NT2/D1 (cell line): ENCODE data around the gene AOAH.

Experiments
- DNase-seq: peaks from one replicate; pipeline ENCODE4 v3.0.0-alpha.2; 2011; ENCODE audit warnings: low read depth, low spot score
- H3K27me3 ChIP-seq: 2 replicates; pipeline ENCODE4 v1.6.0; 2011; ENCODE audit warnings: mild to moderate bottlenecking; ENCODE audit not compliant: insufficient read length, insufficient read depth
- H3K36me3 ChIP-seq: 2 replicates; pipeline ENCODE4 v1.6.1; 2011; ENCODE audit warnings: mild to moderate bottlenecking, low read length, mixed read lengths; ENCODE audit not compliant: insufficient read depth, insufficient read length
- H3K4me1 ChIP-seq: 2 replicates; pipeline ENCODE4 v1.5.1; 2011; ENCODE audit not compliant: insufficient read depth, insufficient read length
- H3K4me3 ChIP-seq: 2 replicates; pipeline ENCODE4 v1.5.1; 2011; ENCODE audit warnings: low read depth; ENCODE audit not compliant: insufficient read length
- H3K9ac ChIP-seq: 2 replicates; pipeline ENCODE4 v1.6.0; 2011; ENCODE audit warnings: low read depth; ENCODE audit not compliant: insufficient read length
- H3K9me3 ChIP-seq: 2 replicates; pipeline ENCODE4 v1.5.1; 2011; ENCODE audit warnings: mild to moderate bottlenecking, low read length; ENCODE audit not compliant: insufficient read depth
- SUZ12 ChIP-seq: IDR thresholded peaks from 2 replicates; pipeline ENCODE4 v1.6.1; 2011; ENCODE audit not compliant: insufficient read length, insufficient read depth; ENCODE audit errors: extremely low read depth
- YY1 ChIP-seq: IDR thresholded peaks from 2 replicates; pipeline ENCODE4 v1.6.1; 2011; ENCODE audit not compliant: insufficient read length, insufficient read depth
- ZNF274 ChIP-seq: IDR thresholded peaks from 2 replicates; pipeline ENCODE4 v1.6.1; 2011; ENCODE audit warnings: mild to moderate bottlenecking, low read depth, low read length

Gene AOAH

GRCh38 chr7:36690514-36691187, 33.6 kb downstream of the AOAH start:
- Histone ChIP-seq H3K4me3 (no peak overlapping the region), H3K36me3 (no peaks in the 10 kb centered on the region)
- DNase-seq, result no peak

GRCh38 chr7:36690041-36690440, 34.3 kb downstream of the AOAH start:
- DNase-seq, result no peak
- TF ChIP-seq SUZ12, result no peak
- TF ChIP-seq ZNF274, result no peak
- TF ChIP-seq YY1, result no peak
- Histone ChIP-seq H3K9ac (no peak overlapping the region), H3K27me3 (no peaks in the 10 kb centered on the region), H3K4me3 (no peak overlapping the region), H3K9me3 (no peaks in the 10 kb centered on the region), H3K4me1 (no peaks in the 10 kb centered on the region), H3K36me3 (no peaks in the 10 kb centered on the region)

More at GRCh38 chr7:36690514-36691187, 33.6 kb downstream of the AOAH start:
- Histone ChIP-seq H3K9me3 (no peaks in the 10 kb centered on the region), H3K27me3 (no peaks in the 10 kb centered on the region), H3K4me1 (no peaks in the 10 kb centered on the region), H3K9ac (no peak overlapping the region)
- no peak for TF ChIP-seq YY1
- TF ChIP-seq SUZ12, result no peak
- no peak for TF ChIP-seq ZNF274

- no peak overlapping the region for H3K9ac ChIP-seq
- no peaks in the 10 kb centered on the region for H3K4me1 ChIP-seq
- DNase-seq, result no peak
- no peaks in the 10 kb centered on the region for H3K9me3 ChIP-seq
- TF ChIP-seq YY1 (no peak), SUZ12 (no peak), ZNF274 (no peak)
- no peaks in the 10 kb centered on the region for H3K36me3 ChIP-seq
- no peak overlapping the region for H3K4me3 ChIP-seq
- no peaks in the 10 kb centered on the region for H3K27me3 ChIP-seq
Observed at GRCh38 chr7:36686499-36686898, 37.8 kb downstream of the AOAH start.

- no peak overlapping the region for H3K4me3 ChIP-seq
- TF ChIP-seq YY1, result no peak
- TF ChIP-seq SUZ12, result no peak
- TF ChIP-seq ZNF274, result no peak
- no peak for DNase-seq
Observed at GRCh38 chr7:36684954-36685353, 39.3 kb downstream of the AOAH start.

GRCh38 chr7:36683695-36684357, 40.5 kb downstream of the AOAH start:
- no peaks in the 10 kb centered on the region for H3K4me1 ChIP-seq
- no peaks in the 10 kb centered on the region for H3K36me3 ChIP-seq
- DNase-seq, result no peak
- no peak overlapping the region for H3K9ac ChIP-seq
- TF ChIP-seq ZNF274 (no peak), YY1 (no peak), SUZ12 (no peak)
- H3K27me3 ChIP-seq, result no peaks in the 10 kb centered on the region
- H3K9me3 ChIP-seq, result no peaks in the 10 kb centered on the region
- H3K4me3 ChIP-seq, result no peak overlapping the region

More at GRCh38 chr7:36684954-36685353, 39.3 kb downstream of the AOAH start:
- H3K4me1 ChIP-seq, result no peaks in the 10 kb centered on the region
- H3K9me3 ChIP-seq, result no peaks in the 10 kb centered on the region
- H3K36me3 ChIP-seq, result no peaks in the 10 kb centered on the region
- no peak overlapping the region for H3K9ac ChIP-seq
- no peaks in the 10 kb centered on the region for H3K27me3 ChIP-seq

- no peaks in the 10 kb centered on the region for H3K9me3 ChIP-seq
- no peak for DNase-seq
- TF ChIP-seq YY1 (no peak), ZNF274 (no peak)
- H3K9ac ChIP-seq, result no peak overlapping the region
- no peaks in the 10 kb centered on the region for H3K4me1 ChIP-seq
- H3K27me3 ChIP-seq, result no peaks in the 10 kb centered on the region
- no peaks in the 10 kb centered on the region for H3K36me3 ChIP-seq
- H3K4me3 ChIP-seq, result no peak overlapping the region
Observed at GRCh38 chr7:36683111-36683510, 41.2 kb downstream of the AOAH start.

GRCh38 chr7:36682102-36682501, 42.2 kb downstream of the AOAH start:
- DNase-seq, result no peak
- no peak overlapping the region for H3K4me3 ChIP-seq
- H3K9me3 ChIP-seq, result no peaks in the 10 kb centered on the region
- no peaks in the 10 kb centered on the region for H3K4me1 ChIP-seq
- no peaks in the 10 kb centered on the region for H3K36me3 ChIP-seq
- no peaks in the 10 kb centered on the region for H3K27me3 ChIP-seq
- TF ChIP-seq ZNF274, result no peak
- no peak for TF ChIP-seq YY1
- no peak for TF ChIP-seq SUZ12
- no peak overlapping the region for H3K9ac ChIP-seq
